22Rv1 (cell line): Measurements from ENCODE around the gene MTCP1.

ENCODE experiments used
- H3K27ac ChIP-seq: fragments of 450-650 bp; 2 replicates; pipeline ENCODE4 v1.5.1; 2017
- CTCF ChIP-seq: fragments of 450-650 bp; IDR thresholded peaks from 2 replicates; pipeline ENCODE4 v1.5.1; 2017; ENCODE audit warnings: mild to moderate bottlenecking
- ZFX ChIP-seq: fragments of 450-650 bp; IDR thresholded peaks from 2 replicates; pipeline ENCODE4 v1.6.1; 2017; ENCODE audit warnings: antibody characterized with exemption, borderline replicate concordance

Gene MTCP1

GRCh38 chrX:155069414-155069813 lies 1.5 kb downstream of the MTCP1 start:
- H3K27ac ChIP-seq, result no peak overlapping the region
- TF ChIP-seq CTCF (no peak), ZFX (no peak)

GRCh38 chrX:155068165-155068564 lies 2.8 kb downstream of the MTCP1 start:
- H3K27ac ChIP-seq, result no peak overlapping the region
- TF ChIP-seq ZFX (no peak), CTCF (no peak)

GRCh38 chrX:155065035-155065734 lies 5.8 kb downstream of the MTCP1 start:
- no peak for TF ChIP-seq ZFX
- no peak for TF ChIP-seq CTCF
- H3K27ac ChIP-seq, result no peak overlapping the region

GRCh38 chrX:155061760-155062159 lies 9.2 kb downstream of the MTCP1 start:
- TF ChIP-seq ZFX (no peak), CTCF (no peak)
- no peak overlapping the region for H3K27ac ChIP-seq

- H3K27ac ChIP-seq, result no peak overlapping the region
- no peak for TF ChIP-seq ZFX
- TF ChIP-seq CTCF, result peak; percentile 72
Observed at GRCh38 chrX:155056877-155057792, 13.8 kb downstream of the MTCP1 start.

- no peak for TF ChIP-seq ZFX
- TF ChIP-seq CTCF, result no peak
- no peak overlapping the region for H3K27ac ChIP-seq
Observed at GRCh38 chrX:155056471-155056870, 14.5 kb downstream of the MTCP1 start.

- no peak overlapping the region for H3K27ac ChIP-seq
Observed at GRCh38 chrX:155055494-155055893, 15.4 kb downstream of the MTCP1 start.

More at GRCh38 chrX:155055494-155055893, 15.4 kb downstream of the MTCP1 start:
- TF ChIP-seq CTCF (no peak), ZFX (no peak)
